Caco-2 (cell line): ENCODE data around the gene MYO18A. TPM values are rescaled to one million over a fixed set of nuclear protein-coding genes. Genes with fewer than 3 reads are reported as not detected.
A peak's percentile ranks its signal among the peaks of the same experiment; 100 is the strongest.

Experiments
- BruUV-seq: library from RNA; stranded (reverse); fragments of 400-500 nt; replicated peaks from 2 replicates; lab custom pipeline; 2021; lab: Mats Ljungman, UMichigan
- CTCF ChIA-PET: fragments of 300-600 bp; sonication (Branson Sonifier 250); formaldehyde crosslinking; loops from one replicate; lab custom pipeline; 2022; ENCODE audit warnings: antibody characterized with exemption; lab: Charles Lee
- POLR2A ChIA-PET: fragments of 300-600 bp; sonication (Branson Sonifier 250); formaldehyde crosslinking; loops from one replicate; lab custom pipeline; 2022; ENCODE audit warnings: antibody characterized with exemption; lab: Charles Lee
- DNase-seq, 2 experiments: peaks; one replicate each; pipeline versions ENCODE4 v3.0.0 to v3.0.0-alpha.2; 2020 to 2022
- H3K27me3 ChIP-seq: replicated peaks from 2 replicates; pipeline ENCODE4 v1.6.0; 2011; ENCODE audit warnings: low read length; ENCODE audit not compliant: control insufficient read depth, insufficient read depth
- H3K36me3 ChIP-seq: 2 replicates; pipeline ENCODE4 v1.5.1; 2011; ENCODE audit warnings: low read length; ENCODE audit not compliant: control insufficient read depth, insufficient read depth
- H3K4me1 ChIP-seq: fragments of 250-450 bp; sonication (Bioruptor Pico); 2 replicates; pipeline ENCODE4 v1.5.1; 2020; ENCODE audit warnings: mild to moderate bottlenecking
- H3K4me3 ChIP-seq: 2 replicates; pipeline ENCODE4 v1.5.1; 2011; ENCODE audit warnings: low read depth, mild to moderate bottlenecking, control low read depth, low read length
- H3K9me3 ChIP-seq: fragments of 250-450 bp; sonication (Bioruptor Pico); 2 replicates; pipeline ENCODE4 v1.5.1; 2020; ENCODE audit warnings: mild to moderate bottlenecking, moderate library complexity
- H3K27ac Mint-ChIP-seq: one replicate; pipeline ENCODE4 v1.8.0; 2022; ENCODE audit warnings: mixed read lengths; ENCODE audit not compliant: unreplicated experiment
- H3K27me3 Mint-ChIP-seq: one replicate; pipeline ENCODE4 v1.8.0; 2022; ENCODE audit warnings: mixed read lengths; ENCODE audit not compliant: insufficient read depth, unreplicated experiment
- H3K36me3 Mint-ChIP-seq: one replicate; pipeline ENCODE4 v1.8.0; 2022; ENCODE audit warnings: mild to moderate bottlenecking, mixed read lengths; ENCODE audit not compliant: insufficient read depth, unreplicated experiment
- H3K4me1 Mint-ChIP-seq: one replicate; pipeline ENCODE4 v1.8.0; 2022; ENCODE audit warnings: low read depth, mixed read lengths; ENCODE audit not compliant: unreplicated experiment
- H3K4me3 Mint-ChIP-seq: one replicate; pipeline ENCODE4 v1.8.0; 2022; ENCODE audit warnings: mild to moderate bottlenecking, moderate library complexity, mixed read lengths; ENCODE audit not compliant: unreplicated experiment
- H3K9me3 Mint-ChIP-seq: one replicate; pipeline ENCODE4 v1.8.0; 2022; ENCODE audit warnings: mixed read lengths; ENCODE audit not compliant: unreplicated experiment
- intact Hi-C: fragments of 100-400 bp; cut with micrococcal nuclease; formaldehyde crosslinking; loops from one replicate; pipeline ENCODE4 v1.10.0; 2022; ENCODE audit not compliant: unreplicated experiment
- total RNA-seq: library from RNA; stranded (reverse); gene quantifications from 2 replicates; pipeline ENCODE4 v1.2.3, GENCODE V29; 2022
- TF ChIP-seq, protein P1 (sequence below), 2 experiments: fragments of 200-600 bp in 1 of 2; IDR thresholded peaks; 1 replicate in 1 of 2; 2 replicates in 1 of 2; pipeline versions ENCODE4 v1.5.1 to v1.8.0; 2011 to 2022; ENCODE audit warnings: antibody characterized with exemption in 1 of 2, control low read depth in 1 of 2, inconsistent platforms in 1 of 2, low read depth in 1 of 2, low read length in 1 of 2, mild to moderate bottlenecking in 1 of 2, moderate library complexity in 1 of 2; ENCODE audit not compliant: insufficient read depth in 1 of 2, severe bottlenecking in 1 of 2, unreplicated experiment in 1 of 2

MYO18A gene
- total RNA-seq, 1 experiment from 2014 or later: 47.1 TPM

DNA sequence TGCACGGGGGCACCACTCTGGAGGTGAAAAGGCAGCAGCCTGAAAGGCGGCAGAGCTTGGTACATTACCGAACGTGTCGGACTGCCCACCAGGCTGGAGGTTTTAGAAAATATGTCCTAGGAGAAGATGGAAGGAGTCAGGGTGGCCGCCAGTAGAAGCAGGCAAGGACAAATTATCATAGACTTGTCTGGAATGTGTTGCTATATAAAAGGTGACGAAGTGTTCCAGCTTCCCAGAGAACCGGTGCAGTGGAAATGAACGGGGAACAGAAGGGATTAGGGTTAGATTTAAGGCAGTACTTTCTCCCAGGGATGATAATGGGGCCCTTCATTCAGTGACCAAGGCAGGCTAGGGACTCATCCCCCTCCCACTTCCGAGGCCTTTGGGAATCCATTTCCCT, 109.9 kb downstream of the MYO18A start:
- no peaks in the 10 kb centered on the region for H3K27me3 ChIP-seq
- H3K36me3 Mint-ChIP-seq: no peaks in the 10 kb centered on the region
- BruUV-seq: no TSS peak
- no peaks in the 10 kb centered on the region for H3K9me3 Mint-ChIP-seq
- H3K4me1 ChIP-seq: no peaks in the 10 kb centered on the region
- H3K36me3 ChIP-seq: no peaks in the 10 kb centered on the region; the same call in 1 of the 2 replicates
- peaks cover 5% of the 10 kb centered on the region for H3K27me3 Mint-ChIP-seq
- H3K4me1 Mint-ChIP-seq: no peaks in the 10 kb centered on the region
- TF ChIP-seq, protein P1, sequence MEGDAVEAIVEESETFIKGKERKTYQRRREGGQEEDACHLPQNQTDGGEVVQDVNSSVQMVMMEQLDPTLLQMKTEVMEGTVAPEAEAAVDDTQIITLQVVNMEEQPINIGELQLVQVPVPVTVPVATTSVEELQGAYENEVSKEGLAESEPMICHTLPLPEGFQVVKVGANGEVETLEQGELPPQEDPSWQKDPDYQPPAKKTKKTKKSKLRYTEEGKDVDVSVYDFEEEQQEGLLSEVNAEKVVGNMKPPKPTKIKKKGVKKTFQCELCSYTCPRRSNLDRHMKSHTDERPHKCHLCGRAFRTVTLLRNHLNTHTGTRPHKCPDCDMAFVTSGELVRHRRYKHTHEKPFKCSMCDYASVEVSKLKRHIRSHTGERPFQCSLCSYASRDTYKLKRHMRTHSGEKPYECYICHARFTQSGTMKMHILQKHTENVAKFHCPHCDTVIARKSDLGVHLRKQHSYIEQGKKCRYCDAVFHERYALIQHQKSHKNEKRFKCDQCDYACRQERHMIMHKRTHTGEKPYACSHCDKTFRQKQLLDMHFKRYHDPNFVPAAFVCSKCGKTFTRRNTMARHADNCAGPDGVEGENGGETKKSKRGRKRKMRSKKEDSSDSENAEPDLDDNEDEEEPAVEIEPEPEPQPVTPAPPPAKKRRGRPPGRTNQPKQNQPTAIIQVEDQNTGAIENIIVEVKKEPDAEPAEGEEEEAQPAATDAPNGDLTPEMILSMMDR (IDR thresholded peaks at IDR 0.05; ENCODE audit: insufficient read depth in 1 of 2, low read depth in 1 of 2, low read length in 1 of 2, severe bottlenecking in 1 of 2, unreplicated experiment in 1 of 2): no peak
- ChIA-PET POLR2A (no interaction called here), CTCF (interaction anchor here (1.2 kb wide), 1 partner anchor 105 kb away, joined by 5 read pairs; no protein-coding TSS in a partner anchor)
- H3K4me3 ChIP-seq: no peak overlapping the region
- H3K27ac Mint-ChIP-seq: peak overlapping the region; percentile 8
- H3K9me3 ChIP-seq: no peaks in the 10 kb centered on the region
- no peak for DNase-seq
- H3K4me3 Mint-ChIP-seq: no peak overlapping the region
- intact Hi-C loops: no loop called here

DNA sequence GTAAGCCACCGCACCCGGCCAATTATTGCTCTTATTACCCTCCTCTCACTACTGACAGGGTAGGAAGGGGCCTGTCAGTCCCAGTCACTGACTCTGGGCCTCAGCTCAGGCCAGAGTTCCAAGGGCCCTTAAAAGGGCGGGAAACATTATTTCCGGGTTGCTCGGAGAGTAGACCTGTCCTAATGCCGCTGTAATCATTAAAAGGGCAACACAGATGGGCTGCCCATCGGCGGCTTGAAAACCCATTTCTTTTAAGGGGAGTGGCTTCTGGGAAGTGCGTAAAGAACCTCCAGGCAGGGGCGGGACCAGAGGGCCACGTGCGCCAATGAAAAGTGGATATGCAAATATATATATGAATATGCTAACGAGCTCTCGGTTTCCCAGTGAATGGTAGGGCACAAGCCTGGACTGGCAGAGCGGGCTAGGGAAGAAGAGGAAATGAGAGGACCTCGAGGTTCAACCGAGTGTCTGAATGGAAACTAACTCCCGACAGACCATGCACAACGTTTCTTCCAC, 110.6 kb downstream of the MYO18A start:
- H3K4me3 ChIP-seq: no peak overlapping the region
- H3K9me3 ChIP-seq: no peaks in the 10 kb centered on the region
- no peaks in the 10 kb centered on the region for H3K4me1 ChIP-seq
- Mint-ChIP-seq H3K27ac (no peak overlapping the region), H3K9me3 (no peaks in the 10 kb centered on the region), H3K27me3 (peaks cover 5% of the 10 kb centered on the region), H3K4me1 (no peaks in the 10 kb centered on the region), H3K36me3 (no peaks in the 10 kb centered on the region), H3K4me3 (no peak overlapping the region)
- TF ChIP-seq, protein P1 (IDR thresholded peaks at IDR 0.05; ENCODE audit: insufficient read depth in 1 of 2, low read depth in 1 of 2, low read length in 1 of 2, severe bottlenecking in 1 of 2, unreplicated experiment in 1 of 2): no peak
- H3K27me3 ChIP-seq: no peaks in the 10 kb centered on the region
- peak in 1 of 2 experiments; percentile 59 for DNase-seq
- no peaks in the 10 kb centered on the region; the same call in 1 of the 2 replicates for H3K36me3 ChIP-seq
- CTCF ChIA-PET: interaction anchor here (1.2 kb wide), 1 partner anchor 104 kb away, joined by 5 read pairs; no protein-coding TSS in a partner anchor
- intact Hi-C loops: no loop called here
- BruUV-seq: no TSS peak
- POLR2A ChIA-PET: no interaction called here

DNA sequence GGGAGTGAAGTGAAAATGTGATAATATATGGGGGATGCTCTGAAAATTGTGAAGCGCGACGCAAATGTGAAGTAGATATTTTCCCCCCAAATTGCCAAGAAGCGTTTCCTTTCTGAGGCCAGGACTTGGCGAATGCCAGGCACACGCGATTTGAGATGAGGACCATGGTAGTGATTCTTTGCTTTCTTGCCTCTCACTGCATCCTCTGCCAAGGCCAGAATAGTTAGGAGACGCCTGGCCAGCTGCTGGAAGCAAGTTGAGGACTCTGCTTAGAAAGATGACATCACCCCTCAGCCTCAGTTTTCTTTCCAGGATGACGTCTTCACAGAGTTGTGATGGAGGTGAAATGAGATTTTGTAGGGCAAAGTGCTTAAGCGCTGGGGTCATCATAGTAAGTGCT, 111.4 kb downstream of the MYO18A start:
- Mint-ChIP-seq H3K27ac (no peak overlapping the region), H3K4me3 (no peak overlapping the region), H3K36me3 (no peaks in the 10 kb centered on the region), H3K9me3 (no peaks in the 10 kb centered on the region), H3K4me1 (no peaks in the 10 kb centered on the region), H3K27me3 (peaks cover 5% of the 10 kb centered on the region)
- ChIA-PET CTCF (interaction anchor here (0.8 kb wide), 1 partner anchor 48 kb away, joined by 3 read pairs; no protein-coding TSS in a partner anchor), POLR2A (no interaction called here)
- no peaks in the 10 kb centered on the region for H3K4me1 ChIP-seq
- TF ChIP-seq, protein P1 (IDR thresholded peaks at IDR 0.05; ENCODE audit: insufficient read depth in 1 of 2, low read depth in 1 of 2, low read length in 1 of 2, severe bottlenecking in 1 of 2, unreplicated experiment in 1 of 2): no peak
- intact Hi-C loops: no loop called here
- no peaks in the 10 kb centered on the region for H3K9me3 ChIP-seq
- DNase-seq: no peak
- H3K27me3 ChIP-seq: no peaks in the 10 kb centered on the region
- BruUV-seq: no TSS peak
- H3K36me3 ChIP-seq: no peaks in the 10 kb centered on the region
- no peak overlapping the region for H3K4me3 ChIP-seq
